ENCODE results near the gene RSF1. TPM values are rescaled to one million over a fixed set of nuclear protein-coding genes. Genes with fewer than 3 reads are reported as not detected.

The RSF1 gene
- total RNA-seq, 4 donors from 2014 or later = 42.2 to 60.7 (median 46.6) TPM

DNA sequence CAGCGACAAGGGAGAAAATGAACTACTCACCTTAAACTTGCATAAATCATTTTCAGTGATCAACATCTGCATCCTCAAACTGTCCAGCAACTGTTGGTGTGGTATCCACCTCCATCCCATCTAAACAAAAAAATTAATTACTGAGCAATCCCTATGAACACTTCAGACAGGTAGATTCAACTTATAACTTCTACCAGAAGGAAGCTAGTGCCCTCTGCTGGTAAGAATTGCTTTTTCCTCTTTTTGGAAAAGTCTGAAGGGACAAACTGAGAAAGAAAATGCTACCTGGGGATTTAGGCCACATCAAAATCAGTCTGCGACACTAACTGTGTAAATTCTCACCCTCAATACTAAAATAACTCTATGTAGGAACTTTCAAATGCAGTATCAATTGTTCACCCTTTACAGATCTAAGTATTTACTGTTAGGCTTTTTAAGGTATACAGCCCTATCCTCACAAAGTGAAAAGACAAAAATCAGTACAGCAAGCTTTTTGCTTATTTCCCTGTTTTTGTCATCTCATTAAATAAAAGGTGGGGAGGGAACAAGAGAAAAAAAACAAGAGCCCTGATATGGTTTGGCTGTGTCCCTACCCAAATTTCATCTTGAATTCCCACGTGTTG lies 200.8 kb downstream of the RSF1 start:
- ATAC-seq (ENCODE audit: low FRiP score) (no peak), DNase-seq (ENCODE audit: low spot score) (no peak)
- TF ChIP-seq, protein P1, sequence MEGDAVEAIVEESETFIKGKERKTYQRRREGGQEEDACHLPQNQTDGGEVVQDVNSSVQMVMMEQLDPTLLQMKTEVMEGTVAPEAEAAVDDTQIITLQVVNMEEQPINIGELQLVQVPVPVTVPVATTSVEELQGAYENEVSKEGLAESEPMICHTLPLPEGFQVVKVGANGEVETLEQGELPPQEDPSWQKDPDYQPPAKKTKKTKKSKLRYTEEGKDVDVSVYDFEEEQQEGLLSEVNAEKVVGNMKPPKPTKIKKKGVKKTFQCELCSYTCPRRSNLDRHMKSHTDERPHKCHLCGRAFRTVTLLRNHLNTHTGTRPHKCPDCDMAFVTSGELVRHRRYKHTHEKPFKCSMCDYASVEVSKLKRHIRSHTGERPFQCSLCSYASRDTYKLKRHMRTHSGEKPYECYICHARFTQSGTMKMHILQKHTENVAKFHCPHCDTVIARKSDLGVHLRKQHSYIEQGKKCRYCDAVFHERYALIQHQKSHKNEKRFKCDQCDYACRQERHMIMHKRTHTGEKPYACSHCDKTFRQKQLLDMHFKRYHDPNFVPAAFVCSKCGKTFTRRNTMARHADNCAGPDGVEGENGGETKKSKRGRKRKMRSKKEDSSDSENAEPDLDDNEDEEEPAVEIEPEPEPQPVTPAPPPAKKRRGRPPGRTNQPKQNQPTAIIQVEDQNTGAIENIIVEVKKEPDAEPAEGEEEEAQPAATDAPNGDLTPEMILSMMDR (IDR thresholded peaks at IDR 0.05) = peak in 1 of 3 donors; percentile 28

DNA sequence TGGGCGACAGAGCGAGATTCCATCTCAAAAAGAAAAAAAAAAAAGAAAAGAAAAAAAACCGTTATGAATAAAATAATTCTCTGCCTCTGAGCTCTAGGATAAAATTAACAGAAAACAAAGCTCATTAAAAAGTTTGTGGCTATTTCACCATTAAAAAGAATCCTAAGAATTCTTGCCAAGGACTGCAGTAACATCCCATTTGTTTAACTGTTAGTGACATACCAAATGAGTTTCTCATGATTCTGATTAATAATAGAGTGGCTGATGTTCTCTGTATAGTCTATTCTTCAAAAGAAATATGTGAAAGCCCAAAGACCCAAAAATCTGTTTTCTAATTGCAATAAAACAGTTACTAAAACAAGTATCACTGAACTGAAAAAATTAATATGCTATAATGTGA lies 202.6 kb downstream of the RSF1 start:
- TF ChIP-seq, protein P1 (IDR thresholded peaks at IDR 0.05) = no peak
- no peak for DNase-seq (ENCODE audit: low spot score)
- ATAC-seq (ENCODE audit: low FRiP score) = no peak

DNA sequence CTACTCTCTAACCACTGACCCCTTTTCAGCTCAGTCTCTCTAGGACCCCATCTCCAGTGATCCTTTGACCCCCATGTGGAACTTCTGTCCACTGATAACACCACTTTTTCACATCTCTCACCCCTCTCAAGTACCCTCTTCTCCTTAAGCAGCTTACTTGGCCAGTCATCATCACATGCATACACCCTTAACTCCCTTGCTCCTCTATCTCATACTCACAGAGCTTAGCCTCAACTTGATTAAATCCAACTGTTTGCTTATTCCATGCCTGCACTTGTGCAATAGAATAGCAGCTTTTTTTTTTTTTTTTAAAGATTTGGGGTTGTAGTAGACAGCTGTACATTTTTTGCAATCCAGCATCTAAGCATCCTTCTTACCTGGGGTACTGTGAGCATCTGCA lies 208.6 kb downstream of the RSF1 start:
- TF ChIP-seq, protein P1 (IDR thresholded peaks at IDR 0.05) = no peak
- ATAC-seq (ENCODE audit: low FRiP score) = no peak

More for the DNA sequence above, 208.6 kb downstream of the RSF1 start:
- DNase-seq (ENCODE audit: low spot score) = no peak

Small RNAs within 50 kb of the gene (small RNA-seq; reads per million reads assigned to genes)
- not detected for gene RF00019

Other genes with a start within 250 kb of the RSF1 start
- 1 to 10 TPM in 2 of 4 donors, under 1 TPM in 2; 0.47 to 1.7 (median 0.93) TPM for gene AQP11, start 230.8 kb downstream of the RSF1 start, total RNA-seq
- 100 to 1,000 TPM in 1 of 4 donors, 10 to 100 TPM in 3; 34.7 to 104 (median 75.5) TPM for gene CLNS1A, start 182.9 kb downstream of the RSF1 start, total RNA-seq
- gene AAMDC, start 422 bp upstream of the RSF1 start, total RNA-seq = 10 to 100 TPM; 10.4 to 47.6 (median 37.7) TPM
- gene INTS4, start 173.9 kb upstream of the RSF1 start, total RNA-seq = 10 to 100 TPM; 22.5 to 43.2 (median 28.7) TPM
- 1 to 10 TPM; 3.5 to 8.4 (median 6.2) TPM for gene KCTD14, start 202.6 kb upstream of the RSF1 start, total RNA-seq
- gene THRSP, start 243.1 kb upstream of the RSF1 start, total RNA-seq = 100 to 1,000 TPM in 1 of 4 donors, 10 to 100 TPM in 3; 12.7 to 119 (median 15.6) TPM